ENCODE results near the gene TMEM179B.

The TMEM179B gene

GRCh38 chr11:62832336-62833234, 45.4 kb downstream of the TMEM179B start, which contains the start of gene TEX54:
TEX54 (minus strand) TSS chr11:62832841.
- no peak for DNase-seq (ENCODE audit: low spot score)

GRCh38 chr11:62835336-62835735, 48.1 kb downstream of the TMEM179B start:
- DNase-seq (ENCODE audit: low spot score), result no peak

GRCh38 chr11:62839050-62839945, 52.1 kb downstream of the TMEM179B start, which contains the start of gene WDR74:
WDR74 (minus strand) TSS chr11:62839590; CDS start chr11:62839570, 20 bp downstream.
- DNase-seq (ENCODE audit: low spot score), result peak; percentile 97
